Iris pigment epithelial cell (primary cell): ENCODE results near the gene TLL1.

Experiments
- DNase-seq: peaks from one replicate; pipeline ENCODE4 v3.0.0-alpha.2; 2011; ENCODE audit warnings: low read depth

Gene TLL1

GRCh38 chr4:165971933-165972332, 98.9 kb downstream of the TLL1 start:
- peak; percentile 37 for DNase-seq

- peak; percentile 81 for DNase-seq
Observed at GRCh38 chr4:165972747-165973146, 99.7 kb downstream of the TLL1 start.

GRCh38 chr4:165982934-165983333, 109.9 kb downstream of the TLL1 start:
- DNase-seq, result peak; percentile 45

GRCh38 chr4:165986956-165987698, 114.1 kb downstream of the TLL1 start:
- no peak for DNase-seq

GRCh38 chr4:165991325-165992180, 118.5 kb downstream of the TLL1 start:
- DNase-seq, result peak; percentile 70

GRCh38 chr4:165992283-165992682, 119.2 kb downstream of the TLL1 start:
- DNase-seq, result no peak

- DNase-seq, result peak; percentile 54
Observed at GRCh38 chr4:165994701-165995100, 121.7 kb downstream of the TLL1 start.

- peak; percentile 21 for DNase-seq
Observed at GRCh38 chr4:166003811-166004210, 130.8 kb downstream of the TLL1 start.

- DNase-seq, result no peak
Observed at GRCh38 chr4:166006217-166006616, 133.2 kb downstream of the TLL1 start.

GRCh38 chr4:166008510-166008909, 135.5 kb downstream of the TLL1 start:
- no peak for DNase-seq

GRCh38 chr4:166012129-166013030, 139.3 kb downstream of the TLL1 start:
- DNase-seq, result peak; percentile 58

- peak; percentile 22 for DNase-seq
Observed at GRCh38 chr4:166014411-166014810, 141.4 kb downstream of the TLL1 start.

- DNase-seq, result peak; percentile 21
Observed at GRCh38 chr4:166017804-166018203, 144.8 kb downstream of the TLL1 start.

GRCh38 chr4:166019441-166020220, 146.6 kb downstream of the TLL1 start:
- DNase-seq, result no peak

GRCh38 chr4:166021617-166022016, 148.6 kb downstream of the TLL1 start:
- no peak for DNase-seq

GRCh38 chr4:166034965-166035364, 161.9 kb downstream of the TLL1 start:
- DNase-seq, result no peak

- no peak for DNase-seq
Observed at GRCh38 chr4:166039822-166040221, 166.8 kb downstream of the TLL1 start.

GRCh38 chr4:166042510-166043055, 169.5 kb downstream of the TLL1 start:
- no peak for DNase-seq

- no peak for DNase-seq
Observed at GRCh38 chr4:166043801-166044200, 170.8 kb downstream of the TLL1 start.

GRCh38 chr4:166044871-166045270, 171.8 kb downstream of the TLL1 start:
- no peak for DNase-seq

- DNase-seq, result no peak
Observed at GRCh38 chr4:166045457-166045856, 172.4 kb downstream of the TLL1 start.
